Hepatocyte (in vitro differentiated cells): ENCODE measurements around the gene KCNJ8. TPM values are rescaled to one million over a fixed set of nuclear protein-coding genes. Genes with fewer than 3 reads are reported as not detected.
"Not testable (repeated sequence)": the region's sequence is repeated elsewhere in the genome, so short reads cannot be mapped to it uniquely, and the experiment has no call there.

ENCODE experiments used
- DNase-seq: peaks from one replicate; pipeline ENCODE4 v3.0.0-alpha.2; 2016; ENCODE audit warnings: low spot score
- H2AFZ ChIP-seq: fragments of 200-600 bp; sonication (generic); 2 replicates; pipeline ENCODE4 v1.6.0; 2016; ENCODE audit warnings: antibody characterized with exemption, mild to moderate bottlenecking
- H3K27ac ChIP-seq: fragments of 200-600 bp; sonication (generic); 2 replicates; pipeline ENCODE4 v1.5.1; 2016; ENCODE audit warnings: mild to moderate bottlenecking
- H3K27me3 ChIP-seq: fragments of 200-600 bp; sonication (generic); 2 replicates; pipeline ENCODE4 v1.6.1; 2016
- H3K36me3 ChIP-seq: fragments of 200-600 bp; sonication (generic); replicated peaks from 2 replicates; pipeline ENCODE4 v1.5.1; 2016; ENCODE audit warnings: low read depth; ENCODE audit not compliant: insufficient read depth
- H3K4me1 ChIP-seq: fragments of 200-600 bp; sonication (generic); 2 replicates; pipeline ENCODE4 v1.5.1; 2016; ENCODE audit warnings: mild to moderate bottlenecking, moderate library complexity; ENCODE audit not compliant: insufficient read depth
- H3K4me2 ChIP-seq: fragments of 200-600 bp; sonication (generic); 2 replicates; pipeline ENCODE4 v1.6.0; 2016
- H3K4me3 ChIP-seq: fragments of 200-600 bp; sonication (generic); 2 replicates; pipeline ENCODE4 v1.5.1; 2016; ENCODE audit warnings: mild to moderate bottlenecking
- H3K79me2 ChIP-seq: fragments of 200-600 bp; sonication (generic); 2 replicates; pipeline ENCODE4 v1.6.0; 2017; ENCODE audit warnings: mild to moderate bottlenecking
- H3K9me2 ChIP-seq: fragments of 200-600 bp; sonication (generic); replicated peaks from 2 replicates; pipeline ENCODE4 v1.6.0; 2017; ENCODE audit warnings: mild to moderate bottlenecking; ENCODE audit not compliant: insufficient read depth
- H3K9me3 ChIP-seq: fragments of 200-600 bp; sonication (generic); 2 replicates; pipeline ENCODE4 v1.5.1; 2016; ENCODE audit warnings: low read depth, mild to moderate bottlenecking
- H4K20me1 ChIP-seq: fragments of 200-600 bp; sonication (generic); 2 replicates; pipeline ENCODE4 v1.6.0; 2016; ENCODE audit warnings: mild to moderate bottlenecking; ENCODE audit not compliant: insufficient read depth, poor library complexity, severe bottlenecking
- EZH2 ChIP-seq: fragments of 200-600 bp; sonication (generic); IDR thresholded peaks from 2 replicates; pipeline ENCODE4 v1.6.1; 2016; ENCODE audit warnings: antibody characterized with exemption, mild to moderate bottlenecking, borderline replicate concordance
- EZH2phosphoT487 ChIP-seq: fragments of 200-600 bp; sonication (generic); IDR thresholded peaks from one replicate; pipeline ENCODE4 v1.6.1; 2018; ENCODE audit warnings: antibody characterized with exemption, mild to moderate bottlenecking, low read depth, moderate library complexity; ENCODE audit not compliant: unreplicated experiment, severe bottlenecking
- WGBS: methylation state at CpG from one replicate; pipeline ENCODE4 v1.1.6; 2016; ENCODE audit warnings: low lambda C conversion rate; ENCODE audit errors: missing lambda C conversion rate; 5-methylcytosine and 5-hydroxymethylcytosine counted together
- polyA plus RNA-seq: library from polyadenylated mRNA; unstranded; fragments of >200 nt; fragmentation: Nextera tagmentation; extraction: Ambion mirVana; gene quantifications from 2 replicates; pipeline ENCODE4 v1.2.1, GENCODE V29; 2016
- total RNA-seq: library from RNA; depleted of rRNA; stranded (reverse); fragments of >200 nt; gene quantifications from 2 replicates; pipeline ENCODE4 v1.2.3, GENCODE V29; 2014
- TF ChIP-seq, protein P1 (sequence below): fragments of 200-600 bp; sonication (generic); IDR thresholded peaks from 2 replicates; pipeline ENCODE4 v1.5.1; 2016; ENCODE audit warnings: antibody characterized with exemption, mild to moderate bottlenecking; ENCODE audit not compliant: poor library complexity

The KCNJ8 gene
- total and polyA plus RNA-seq, 2 experiments from 2014 or later, result 15.8 to 37.3 TPM

GRCh38 chr12:21786041-21786531 is 11.6 kb upstream of the KCNJ8 start:
- WGBS, result 92% methylated on average over 3 of the region's 3 CpGs
- DNase-seq, result no peak
- Histone ChIP-seq H2AFZ (no peak overlapping the region), H3K4me1 (no peaks in the 10 kb centered on the region), H3K36me3 (no peaks in the 10 kb centered on the region), H4K20me1 (no peaks in the 10 kb centered on the region), H3K4me2 (no peak overlapping the region), H3K27ac (no peak overlapping the region), H3K79me2 (no peaks in the 10 kb centered on the region), H3K27me3 (no peaks in the 10 kb centered on the region), H3K9me2 (no peaks in the 10 kb centered on the region), H3K4me3 (no peak overlapping the region), H3K9me3 (no peaks in the 10 kb centered on the region)
- TF ChIP-seq EZH2phosphoT487 (no peak), EZH2 (no peak)
- TF ChIP-seq, protein P1, sequence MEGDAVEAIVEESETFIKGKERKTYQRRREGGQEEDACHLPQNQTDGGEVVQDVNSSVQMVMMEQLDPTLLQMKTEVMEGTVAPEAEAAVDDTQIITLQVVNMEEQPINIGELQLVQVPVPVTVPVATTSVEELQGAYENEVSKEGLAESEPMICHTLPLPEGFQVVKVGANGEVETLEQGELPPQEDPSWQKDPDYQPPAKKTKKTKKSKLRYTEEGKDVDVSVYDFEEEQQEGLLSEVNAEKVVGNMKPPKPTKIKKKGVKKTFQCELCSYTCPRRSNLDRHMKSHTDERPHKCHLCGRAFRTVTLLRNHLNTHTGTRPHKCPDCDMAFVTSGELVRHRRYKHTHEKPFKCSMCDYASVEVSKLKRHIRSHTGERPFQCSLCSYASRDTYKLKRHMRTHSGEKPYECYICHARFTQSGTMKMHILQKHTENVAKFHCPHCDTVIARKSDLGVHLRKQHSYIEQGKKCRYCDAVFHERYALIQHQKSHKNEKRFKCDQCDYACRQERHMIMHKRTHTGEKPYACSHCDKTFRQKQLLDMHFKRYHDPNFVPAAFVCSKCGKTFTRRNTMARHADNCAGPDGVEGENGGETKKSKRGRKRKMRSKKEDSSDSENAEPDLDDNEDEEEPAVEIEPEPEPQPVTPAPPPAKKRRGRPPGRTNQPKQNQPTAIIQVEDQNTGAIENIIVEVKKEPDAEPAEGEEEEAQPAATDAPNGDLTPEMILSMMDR, result no peak

GRCh38 chr12:21782723-21783122 is 8.2 kb upstream of the KCNJ8 start:
- H3K4me3 ChIP-seq, H3K36me3 ChIP-seq, H3K9me2 ChIP-seq, H3K79me2 ChIP-seq, H3K4me2 ChIP-seq, H4K20me1 ChIP-seq, H3K4me1 ChIP-seq, H3K27me3 ChIP-seq, DNase-seq, H3K9me3 ChIP-seq, H3K27ac ChIP-seq, H2AFZ ChIP-seq: not testable (repeated sequence)
- WGBS, result 91% methylated on average over 3 of the region's 3 CpGs

DNA sequence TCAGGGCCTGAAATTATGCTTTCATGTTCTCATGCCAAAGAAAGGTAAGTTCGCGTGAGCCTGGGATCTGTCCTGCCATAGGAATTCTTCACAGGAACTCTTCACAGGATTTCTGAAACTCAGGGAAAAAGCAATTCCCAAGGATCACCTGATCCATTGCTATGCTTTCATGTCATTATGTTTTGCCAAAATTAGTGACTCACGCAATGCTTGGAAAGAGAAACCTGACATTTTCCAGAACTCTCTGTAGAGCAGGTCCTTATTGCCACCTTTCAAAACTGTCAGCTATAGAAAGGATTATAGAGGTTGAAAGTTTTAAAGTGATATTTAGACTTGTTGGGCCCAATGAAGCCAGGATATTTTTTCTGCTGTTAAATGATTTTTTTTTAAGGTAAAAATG is 6.3 kb upstream of the KCNJ8 start:
- H3K4me2 ChIP-seq, result no peak overlapping the region
- H3K27ac ChIP-seq, result no peak overlapping the region
- H3K79me2 ChIP-seq, result no peaks in the 10 kb centered on the region
- H3K9me3 ChIP-seq, result no peaks in the 10 kb centered on the region
- no peak overlapping the region for H2AFZ ChIP-seq
- TF ChIP-seq EZH2, result no peak
- TF ChIP-seq, protein P1, result no peak
- TF ChIP-seq EZH2phosphoT487, result no peak
- H3K4me3 ChIP-seq, result no peak overlapping the region
- no peaks in the 10 kb centered on the region for H3K9me2 ChIP-seq
- WGBS, result 66% methylated on average over 3 of the region's 3 CpGs
- DNase-seq, result no peak
- no peaks in the 10 kb centered on the region for H4K20me1 ChIP-seq
- no peaks in the 10 kb centered on the region for H3K27me3 ChIP-seq
- H3K36me3 ChIP-seq, result no peaks in the 10 kb centered on the region
- H3K4me1 ChIP-seq, result no peaks in the 10 kb centered on the region

GRCh38 chr12:21776175-21776574 is 1.7 kb upstream of the KCNJ8 start:
- TF ChIP-seq EZH2 (no peak), EZH2phosphoT487 (no peak)
- TF ChIP-seq, protein P1, result no peak
- Histone ChIP-seq H3K27me3 (peaks cover 5% of the 10 kb centered on the region), H3K4me3 (no peak overlapping the region), H3K27ac (no peak overlapping the region), H3K9me3 (no peaks in the 10 kb centered on the region), H3K4me1 (peaks cover 3% of the 10 kb centered on the region), H2AFZ (no peak overlapping the region), H3K36me3 (no peaks in the 10 kb centered on the region), H3K9me2 (no peaks in the 10 kb centered on the region), H4K20me1 (no peaks in the 10 kb centered on the region), H3K79me2 (no peaks in the 10 kb centered on the region), H3K4me2 (no peak overlapping the region)
- 82% methylated on average over 3 of the region's 3 CpGs for WGBS
- DNase-seq, result no peak
